HTERT RPE-1 (cell line): ENCODE data around the gene NBEA.
"Not testable (repeated sequence)": the region's sequence is repeated elsewhere in the genome, so short reads cannot be mapped to it uniquely, and the experiment has no call there.

Experiments used
- in situ Hi-C: fragments of 300-500 bp; cut with MboI; formaldehyde crosslinking; loops from 4 replicates; pipeline ENCODE4 v1.14.3; 2020; ENCODE audit warnings: low sequenced_read_pairs

Gene NBEA

DNA sequence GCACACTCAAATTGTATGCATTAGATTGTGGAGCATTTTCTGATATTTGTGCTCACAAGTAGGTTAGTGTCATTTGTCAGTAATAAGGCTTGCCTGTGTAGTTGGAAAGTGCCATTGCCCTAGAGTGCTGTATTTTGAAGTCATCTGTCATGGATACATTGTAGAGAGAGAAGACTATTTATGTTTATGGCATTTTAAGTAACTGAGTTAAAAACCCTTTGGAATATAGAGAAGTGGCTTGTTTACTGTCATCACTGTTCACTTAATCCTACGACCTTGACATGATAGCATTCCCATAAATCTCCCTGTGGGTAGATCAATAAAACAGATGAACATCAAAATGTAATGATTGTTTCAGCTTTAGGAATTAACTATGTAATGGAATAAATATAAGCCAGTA, 423.8 kb downstream of the NBEA start:
- in situ Hi-C loops: no loop called here

DNA sequence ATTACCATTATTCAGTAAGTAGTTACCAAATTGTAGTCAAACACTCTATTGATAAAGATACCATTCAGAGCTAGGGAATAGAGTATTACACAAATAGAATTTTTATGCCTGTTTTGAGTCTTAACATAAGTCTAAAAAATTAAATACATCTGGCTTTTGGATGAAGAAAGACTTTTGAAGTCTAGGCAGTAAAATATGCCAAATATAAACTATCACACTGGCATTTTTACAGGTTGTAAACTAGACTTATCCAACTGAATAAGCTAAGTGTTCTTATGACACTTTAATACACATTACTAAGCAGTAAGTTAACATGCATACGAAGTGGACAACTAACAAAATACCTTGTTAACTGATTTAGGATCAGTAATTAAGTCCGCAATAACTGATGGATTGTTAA, 425.5 kb downstream of the NBEA start:
- in situ Hi-C loops: no loop called here

DNA sequence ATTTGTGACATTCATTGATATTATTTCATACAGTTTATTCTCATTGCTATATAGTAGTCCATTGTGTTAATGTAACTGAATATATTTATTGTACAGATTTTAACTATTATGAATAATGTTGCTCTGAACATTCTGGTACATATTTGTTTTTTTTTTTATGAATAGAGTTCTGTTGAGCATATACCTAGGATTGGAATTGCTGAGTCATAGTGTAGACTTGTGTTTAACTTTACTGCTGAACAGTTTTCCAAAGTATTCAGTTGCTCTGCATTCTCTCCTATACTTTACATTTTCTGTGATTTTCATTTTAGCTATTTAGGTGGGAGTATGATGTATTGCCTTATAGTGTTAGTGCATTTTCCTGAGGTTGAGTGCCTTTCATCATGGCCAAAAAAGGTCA, 436.9 kb downstream of the NBEA start:
- in situ Hi-C loops: no loop called here

DNA sequence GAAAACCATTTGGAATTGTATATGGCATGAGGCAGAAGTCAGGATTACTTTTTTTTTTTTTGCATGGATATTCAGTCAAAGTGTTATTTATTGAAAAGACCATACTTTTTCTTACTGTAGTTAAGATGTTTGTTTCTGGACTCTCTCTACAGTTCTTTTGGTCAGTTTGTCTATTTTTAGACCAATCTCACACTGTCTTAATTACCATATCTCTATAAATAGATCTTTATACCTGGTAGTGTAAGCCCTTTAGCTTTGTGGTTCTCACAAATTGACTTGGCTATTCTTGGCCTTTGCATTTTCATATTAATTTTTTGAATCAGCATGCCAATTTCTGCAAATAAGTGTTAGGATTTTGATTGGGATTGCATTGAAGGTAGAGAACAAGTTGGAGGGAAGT, 437.6 kb downstream of the NBEA start:
- in situ Hi-C loops: no loop called here

DNA sequence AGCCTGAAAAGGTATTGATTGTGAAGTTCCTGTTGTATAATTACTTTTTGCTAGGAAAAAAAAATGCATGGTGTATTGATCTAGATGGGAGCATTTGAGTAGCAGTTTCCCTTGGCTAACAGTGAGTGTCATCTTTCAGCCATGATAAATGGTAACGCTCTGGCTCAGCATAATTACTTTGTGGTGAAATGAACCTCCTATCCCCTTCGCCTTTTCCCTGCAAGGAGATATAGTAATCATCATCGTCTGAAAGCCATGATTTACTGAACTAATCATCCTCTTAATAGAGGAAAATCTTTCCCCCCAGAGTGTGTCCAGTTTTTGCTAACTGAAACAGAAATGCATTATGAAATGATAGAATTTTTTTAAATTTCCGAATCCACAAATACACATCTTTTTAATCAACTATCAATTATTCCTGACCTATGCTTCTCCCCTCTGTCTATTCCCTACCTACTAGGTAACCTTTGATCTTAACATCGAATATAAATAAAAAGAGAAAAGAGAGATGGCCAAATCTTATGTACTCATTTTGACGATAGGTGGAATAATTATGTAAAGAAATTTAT, 445.7 kb downstream of the NBEA start:
- in situ Hi-C loops: no loop called here

DNA sequence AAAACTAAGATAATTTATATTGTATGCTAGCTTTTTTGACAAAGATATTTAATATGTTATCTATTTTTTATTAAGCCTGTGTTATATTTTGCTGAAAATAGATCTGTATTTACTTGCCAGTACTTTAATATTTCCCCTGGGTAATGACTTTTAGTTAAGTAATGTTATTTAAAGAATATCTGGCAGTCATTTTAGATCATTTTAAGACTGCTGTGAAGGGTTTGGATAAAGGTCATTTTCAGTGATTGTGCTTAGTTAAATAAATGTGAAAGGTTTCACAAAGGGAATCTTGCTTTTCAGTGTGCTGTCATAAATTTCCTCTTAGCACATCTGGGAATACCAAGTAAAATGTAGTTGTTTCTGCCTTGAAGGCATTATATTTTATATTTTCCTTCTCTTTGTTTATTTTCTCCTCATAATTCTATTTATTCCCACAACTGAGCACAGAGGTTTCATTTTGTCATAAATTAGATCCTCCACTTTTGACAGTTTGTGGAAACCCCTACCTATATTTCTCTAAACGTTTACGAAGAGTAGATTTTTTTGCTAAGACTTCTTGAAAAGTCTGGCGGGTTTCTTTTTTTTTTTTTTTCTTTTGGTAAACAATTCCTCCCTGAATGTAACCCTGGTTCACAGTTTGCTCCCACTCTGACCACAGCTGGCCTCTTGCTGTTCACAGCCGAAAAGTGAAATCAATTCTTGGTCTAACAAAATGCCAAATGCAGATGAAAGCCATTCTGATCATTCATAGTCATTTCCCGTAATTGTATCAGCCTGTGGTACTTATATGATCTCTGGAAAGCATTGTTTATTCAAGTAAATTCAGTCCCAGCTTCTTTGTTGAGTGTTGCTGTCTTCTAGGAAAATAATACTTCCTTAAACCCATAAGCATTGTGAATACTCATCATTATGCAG, 446.6 kb downstream of the NBEA start:
- in situ Hi-C loops: no loop called here

DNA sequence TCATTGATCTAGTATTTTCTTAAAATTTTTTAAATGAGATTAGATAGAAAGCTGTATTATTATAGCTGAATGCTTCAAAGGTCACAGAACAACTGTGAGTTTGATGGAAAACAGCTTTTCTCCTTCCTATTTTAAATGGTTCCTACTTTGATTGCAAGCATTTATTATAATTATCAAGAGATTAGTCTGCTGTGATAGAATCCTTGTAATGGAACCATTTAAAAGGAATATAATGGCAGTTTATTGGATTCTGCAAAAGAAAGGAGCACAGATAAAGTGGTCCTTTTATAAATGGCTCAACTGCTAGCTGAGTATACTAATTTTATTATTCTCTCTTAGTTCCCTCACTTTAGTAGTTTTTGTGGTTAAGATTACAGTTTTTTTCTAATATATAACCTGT, 447.5 kb downstream of the NBEA start:
- in situ Hi-C loops: no loop called here

DNA sequence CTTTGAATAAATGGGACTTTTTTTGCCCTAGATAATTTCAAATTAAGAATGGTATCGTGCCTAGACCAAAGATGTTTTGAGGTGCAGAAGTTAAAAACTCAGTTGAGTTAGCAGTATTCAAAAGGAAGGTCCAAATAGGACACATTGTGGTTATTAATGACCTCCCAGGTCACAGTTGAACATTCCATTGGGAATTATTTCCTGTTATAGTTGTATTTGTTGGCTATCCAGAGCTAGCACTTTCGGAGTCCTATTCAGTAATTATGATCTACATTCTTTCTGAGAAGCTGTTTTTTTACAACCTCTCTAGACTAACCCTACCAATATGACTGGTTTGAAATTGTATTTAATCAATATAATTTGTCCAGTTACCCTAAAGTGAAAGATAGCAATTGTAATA, 450.7 kb downstream of the NBEA start:
- in situ Hi-C loops: no loop called here

DNA sequence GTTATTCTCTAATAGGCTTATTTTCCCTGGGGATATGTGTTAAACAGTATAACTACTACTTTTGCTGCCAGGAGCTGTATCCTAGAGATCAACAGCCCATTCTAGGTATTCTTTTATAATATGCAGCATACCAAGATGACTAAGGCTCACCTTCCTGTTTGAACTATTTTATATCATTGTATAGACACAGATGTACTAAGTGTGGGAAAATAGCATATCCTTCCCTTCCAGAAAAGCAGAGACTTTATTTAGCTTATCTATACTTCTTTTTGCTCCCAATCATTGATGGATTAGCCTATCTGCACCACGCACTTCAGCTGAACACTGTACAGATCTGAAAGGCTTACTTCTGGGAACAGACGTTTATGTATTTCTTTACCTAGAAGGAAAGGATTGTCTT, 451.8 kb downstream of the NBEA start:
- in situ Hi-C loops: no loop called here

DNA sequence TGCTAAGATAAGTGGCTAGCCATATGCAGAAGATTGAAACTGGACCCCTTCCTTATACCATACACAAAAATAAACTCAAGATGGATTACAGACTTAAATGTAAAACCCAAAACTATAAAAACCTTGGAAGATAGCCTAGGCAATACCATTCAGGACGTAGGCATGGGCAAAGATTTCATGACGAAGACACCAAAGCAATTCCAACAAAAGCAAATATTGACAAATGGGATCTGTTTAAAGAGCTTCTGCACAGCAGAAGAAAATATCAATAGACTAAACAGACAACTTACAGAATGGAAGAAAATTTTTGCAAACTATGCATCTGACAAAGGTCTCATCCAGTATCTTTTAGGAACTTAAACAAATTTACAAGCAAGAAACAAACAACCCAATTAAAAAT, 466.2 kb downstream of the NBEA start:
- in situ Hi-C loops: not testable (repeated sequence)

DNA sequence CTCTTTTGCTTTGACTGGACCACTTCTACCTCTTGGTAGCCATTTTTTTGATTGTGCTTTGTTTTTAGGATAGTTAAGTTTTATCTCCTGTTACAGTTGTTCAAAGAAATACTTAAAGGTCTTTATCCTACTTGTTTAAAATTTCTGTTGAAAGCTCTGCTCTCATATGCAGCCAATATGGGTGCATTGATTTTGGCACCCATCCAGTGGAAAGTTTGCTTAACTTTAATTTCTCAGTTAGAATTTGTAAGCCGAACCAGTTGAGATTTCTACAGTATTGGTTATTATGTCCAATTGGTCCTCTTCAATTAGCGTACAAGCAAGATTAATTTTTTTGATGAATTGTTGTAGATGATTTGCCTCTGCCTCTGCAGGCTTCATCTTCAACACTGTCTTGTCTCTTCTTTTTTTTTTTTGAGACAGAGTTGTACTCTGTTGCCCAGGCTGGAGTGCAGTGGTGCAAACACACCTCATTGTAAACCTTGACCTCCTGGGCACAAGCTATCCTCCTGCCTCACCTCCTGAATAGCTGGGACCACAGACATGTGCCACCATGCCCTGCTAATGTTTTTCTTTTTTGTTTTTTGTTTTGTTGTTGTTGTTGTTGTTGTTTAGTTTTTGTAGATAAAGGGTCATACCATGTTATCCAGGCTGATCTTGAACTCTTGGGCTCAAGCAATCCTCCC, 469.1 kb downstream of the NBEA start:
- in situ Hi-C loops: no loop called here

DNA sequence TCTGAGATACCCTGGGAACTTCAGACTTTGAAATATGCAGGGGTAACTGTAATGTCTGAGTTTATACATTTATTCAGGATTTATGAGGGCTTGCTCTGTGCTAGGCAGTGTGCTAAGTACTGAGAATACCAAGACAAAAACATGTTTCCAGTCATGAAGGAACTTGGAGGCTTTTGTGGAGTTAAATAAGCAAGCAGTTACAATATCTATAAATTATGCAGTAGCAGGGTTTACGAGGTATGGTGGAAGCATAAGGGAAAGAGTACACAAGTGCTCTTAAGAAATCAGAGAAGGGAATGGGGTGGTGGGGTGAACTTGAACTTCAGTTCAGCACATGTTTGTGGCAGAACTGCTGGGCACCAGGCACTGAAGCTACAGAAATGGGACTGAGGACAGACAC, 506.4 kb downstream of the NBEA start:
- in situ Hi-C loops: no loop called here

DNA sequence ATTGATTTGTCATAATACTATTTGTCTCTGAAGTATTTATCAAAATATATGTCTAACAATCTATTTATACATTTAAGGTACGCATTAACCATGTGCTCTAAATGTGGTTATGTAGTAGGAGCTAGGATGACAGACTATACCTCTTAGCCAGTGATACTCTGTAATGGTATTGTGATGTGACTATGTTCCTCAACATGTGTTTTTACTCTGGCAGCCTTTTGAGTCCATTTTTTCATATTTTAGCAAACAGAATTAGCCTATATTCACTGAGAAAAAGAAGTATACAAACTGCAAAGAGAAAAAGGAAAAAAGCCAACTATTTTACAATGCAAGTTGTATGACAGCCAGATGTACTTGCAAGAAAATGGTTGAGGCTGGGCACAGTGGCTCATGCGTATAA, 507.8 kb downstream of the NBEA start:
- in situ Hi-C loops: no loop called here

DNA sequence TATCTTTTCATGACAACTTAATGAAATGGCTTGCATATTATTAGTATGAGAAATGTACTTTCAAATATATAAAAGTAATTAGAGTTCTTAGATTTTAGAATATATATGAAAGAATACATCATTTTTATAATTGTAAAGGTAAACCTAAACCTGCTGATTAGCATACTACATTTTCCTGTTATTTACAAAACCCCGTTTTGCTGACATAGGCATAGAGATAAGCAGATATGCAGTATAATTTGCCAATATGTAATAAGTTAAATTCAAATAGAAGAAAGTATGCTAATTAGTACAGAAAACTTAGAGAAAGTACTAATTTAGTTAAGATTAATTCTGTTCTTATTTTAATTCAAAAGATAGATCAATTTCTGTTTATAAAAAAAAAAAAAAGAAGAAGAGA, 513.0 kb downstream of the NBEA start:
- in situ Hi-C loops: no loop called here

DNA sequence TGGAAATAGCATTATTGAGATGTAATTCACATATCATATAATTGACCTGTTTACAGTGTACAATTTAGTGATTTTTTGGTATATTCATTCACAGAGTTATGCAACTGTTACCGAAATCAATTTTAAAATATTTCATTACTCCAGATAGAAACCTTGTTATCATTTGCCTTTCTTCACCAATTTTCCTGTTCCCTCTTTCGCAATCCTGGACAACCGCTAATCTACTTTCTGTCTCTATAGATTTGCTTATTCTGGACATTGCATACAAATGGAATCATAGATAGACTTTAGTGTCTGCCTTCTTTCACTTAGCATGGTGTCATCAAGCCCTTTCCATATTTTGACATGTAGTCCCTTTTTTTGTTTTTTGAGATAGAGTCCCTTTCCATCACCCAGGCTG, 515.2 kb downstream of the NBEA start:
- in situ Hi-C loops: no loop called here

DNA sequence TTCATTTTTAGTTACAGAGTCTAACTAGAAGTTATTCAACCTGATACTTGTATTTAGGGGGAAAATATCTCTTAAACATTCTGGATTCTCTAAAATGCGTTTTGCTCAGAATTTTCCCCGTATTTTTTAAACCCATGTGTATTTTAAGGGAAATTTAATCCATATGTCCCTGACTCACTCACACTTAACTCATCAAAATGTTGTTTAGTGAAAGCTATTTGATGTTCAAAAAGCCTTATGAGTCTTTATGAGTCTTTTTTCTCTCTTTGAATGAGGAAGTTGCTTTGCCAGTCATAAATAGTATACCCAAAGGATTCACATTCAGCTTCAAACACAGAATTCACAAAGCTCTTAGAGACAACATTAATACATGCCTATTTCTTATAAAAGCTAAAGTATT, 518.0 kb downstream of the NBEA start:
- in situ Hi-C loops: no loop called here

DNA sequence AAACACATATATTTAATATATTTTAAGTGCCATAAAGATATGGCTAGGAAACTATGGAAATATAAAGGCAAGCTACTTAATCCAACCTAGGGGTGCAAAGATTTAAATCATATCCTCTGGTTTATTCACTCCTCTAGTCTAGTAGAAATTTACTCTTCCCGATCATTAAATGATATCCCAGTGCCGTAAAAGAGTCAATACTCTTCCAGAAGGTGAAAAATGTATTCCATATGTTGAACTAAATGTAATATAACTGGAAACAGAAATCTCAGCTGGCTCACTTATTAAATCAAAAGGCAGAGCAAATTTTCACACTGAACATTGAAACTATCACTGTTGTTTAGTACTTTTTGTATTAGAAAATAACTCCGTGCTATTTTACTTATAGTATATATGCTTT, 523.3 kb downstream of the NBEA start:
- in situ Hi-C loops: no loop called here

DNA sequence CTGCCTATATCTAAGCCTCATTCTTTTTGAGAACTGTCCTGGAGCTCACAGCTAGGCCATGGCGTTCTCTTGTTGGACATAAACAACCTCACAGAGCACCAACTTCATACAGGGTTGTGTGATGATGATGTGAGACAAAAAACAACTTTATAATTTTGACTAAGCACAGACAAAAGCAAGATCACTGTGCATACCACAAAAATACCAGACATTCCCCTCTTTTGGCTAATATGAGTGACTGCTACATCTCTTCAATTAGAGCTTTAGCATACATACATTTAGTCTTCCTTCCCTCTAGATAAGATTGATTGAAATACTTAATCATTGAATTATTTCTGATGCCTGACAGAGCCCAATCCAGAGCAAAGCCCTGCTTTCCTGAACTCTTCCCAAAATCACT, 526.1 kb downstream of the NBEA start:
- in situ Hi-C loops: no loop called here

DNA sequence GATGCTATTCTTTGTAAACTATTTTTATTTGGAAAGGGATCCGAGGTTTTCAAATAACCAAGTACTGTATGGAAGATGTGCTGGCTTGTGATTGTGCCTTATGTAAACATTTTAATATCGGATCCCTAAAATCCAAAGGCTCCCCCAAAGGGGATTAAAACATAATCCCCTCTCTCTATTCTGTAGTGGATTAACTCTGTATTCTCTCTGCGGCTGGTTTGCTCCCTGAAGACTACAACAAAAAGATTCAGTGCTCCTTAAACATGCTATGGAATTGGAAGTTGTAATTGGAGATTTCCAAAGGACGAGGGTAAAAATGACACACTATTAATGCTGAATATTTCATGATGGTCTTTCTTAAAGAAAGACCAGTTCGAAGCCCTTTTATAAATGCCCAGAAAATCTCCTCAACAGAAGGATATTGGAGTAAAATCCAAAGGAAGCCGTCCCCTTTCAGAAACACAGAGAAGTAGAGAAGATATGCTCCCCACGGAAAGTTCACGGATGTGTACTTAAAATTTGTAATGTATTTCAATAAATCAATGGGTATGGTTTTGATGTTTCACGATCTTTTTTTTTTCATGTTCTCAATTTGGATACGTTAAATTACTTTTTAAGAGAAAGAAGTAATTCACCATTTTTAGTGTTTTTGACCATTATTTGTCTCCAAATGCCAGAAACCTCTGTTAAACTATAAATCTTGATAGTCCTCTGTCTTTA, 527.9 kb downstream of the NBEA start:
- in situ Hi-C loops: no loop called here

DNA sequence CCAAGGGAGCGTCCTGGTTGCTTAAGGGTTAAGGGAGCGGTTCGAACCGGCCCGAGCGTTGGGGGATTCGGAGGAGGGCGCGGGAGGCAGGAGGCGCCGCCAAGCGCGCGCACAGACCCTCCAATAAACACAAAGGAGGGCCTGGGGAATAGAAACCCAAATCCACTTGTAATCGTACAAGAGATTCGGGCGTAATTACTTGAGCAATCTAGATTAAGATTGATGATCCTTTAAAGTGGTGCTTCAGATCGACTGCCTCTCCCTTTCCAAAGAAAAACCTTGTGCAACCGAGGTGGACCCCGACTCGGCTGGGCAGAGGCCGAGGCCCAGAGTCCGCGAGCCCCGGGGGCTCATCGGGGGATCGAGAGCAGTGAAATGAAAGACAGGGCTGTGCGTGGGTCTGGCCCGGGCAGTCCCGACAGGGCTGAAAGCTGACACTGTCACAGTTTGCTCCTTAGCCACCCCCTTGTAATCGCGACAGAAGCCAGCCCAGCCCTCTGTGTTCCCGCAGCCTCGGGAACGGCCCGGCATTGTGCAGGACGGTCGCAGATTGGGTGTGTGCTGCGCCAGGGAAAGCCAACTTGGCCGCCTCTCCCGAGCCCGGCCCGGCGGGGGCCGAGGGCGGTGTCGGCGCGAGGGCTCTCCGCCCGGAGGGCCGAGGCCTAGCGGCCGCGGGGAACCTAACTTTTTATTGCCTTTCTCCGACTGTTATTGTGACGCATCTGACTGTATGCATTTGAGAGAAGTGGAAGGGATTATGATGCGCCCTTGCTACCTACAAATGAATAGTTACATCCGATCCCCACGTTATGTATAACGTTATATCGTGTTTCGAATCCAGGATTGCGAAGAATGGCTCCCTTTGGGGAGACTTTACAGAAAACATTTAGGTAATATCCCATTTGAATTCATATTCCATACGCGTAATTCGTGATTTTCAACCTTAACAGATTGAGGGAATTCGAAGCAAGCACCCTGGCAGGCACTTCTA, 528.9 kb downstream of the NBEA start:
- in situ Hi-C loops: no loop called here
